ENCODE measurements around the gene GPBAR1. TPM values are rescaled to one million over a fixed set of nuclear protein-coding genes. Genes with fewer than 3 reads are reported as not detected.

GPBAR1 gene
- polyA plus RNA-seq, 3 donors = 26.0 to 181 (median 143) TPM

DNA sequence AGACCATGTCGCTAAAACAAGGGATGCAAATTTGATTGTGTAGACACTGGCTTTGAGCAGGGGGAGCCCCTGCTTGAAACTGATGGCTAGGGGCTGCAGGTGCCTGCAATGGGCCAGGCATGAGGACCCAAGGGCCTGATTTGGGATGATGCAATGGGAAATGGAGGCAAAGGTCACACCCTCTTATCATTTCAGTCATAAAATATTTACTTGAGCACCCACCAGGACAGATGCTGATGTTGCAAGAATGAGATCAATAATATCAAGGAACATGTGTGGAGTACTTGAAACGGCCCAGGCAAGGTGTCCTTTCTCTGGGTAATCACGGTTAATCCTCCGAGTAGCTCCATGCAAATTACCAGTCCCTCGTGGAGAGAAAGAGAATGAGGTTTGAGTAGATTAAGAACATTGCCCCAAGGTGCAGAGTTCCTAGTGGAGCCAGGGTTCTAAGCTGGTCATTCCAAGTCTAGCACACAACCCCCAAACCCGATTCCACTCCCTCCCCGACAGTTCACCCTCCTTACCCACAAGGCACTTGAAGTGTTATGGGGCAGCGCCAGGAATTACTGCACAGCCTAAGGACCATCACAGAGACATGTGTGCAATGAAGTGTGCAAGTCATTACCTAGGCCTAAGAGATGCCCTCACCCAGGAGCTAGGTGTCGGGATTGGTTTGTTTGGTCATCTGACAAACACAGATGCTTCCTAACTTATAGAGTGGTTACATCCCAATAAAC lies 45.5 kb downstream of the GPBAR1 start:
- no peak overlapping the region for H3K27ac ChIP-seq (ENCODE audit: low read depth in 1 of 2, low read length in 2 of 2)
- H3K79me2 ChIP-seq (ENCODE audit: insufficient read depth, low read length) = no peaks in the 10 kb centered on the region
- H3K4me1 Mint-ChIP-seq = peaks cover 25% of the 10 kb centered on the region
- H3K4me2 ChIP-seq (replicated peaks; ENCODE audit: extremely low read depth, low read length, poor library complexity, severe bottlenecking) = no peak overlapping the region
- H3K4me3 Mint-ChIP-seq = no peak overlapping the region
- no peak overlapping the region for H3K9ac ChIP-seq (ENCODE audit: insufficient read depth, low read length, poor library complexity, severe bottlenecking)
- H3K36me3 ChIP-seq (replicated peaks in 1 of 2; ENCODE audit: control insufficient read depth in 1 of 2, insufficient read depth in 2 of 2, low read length in 2 of 2) = no peaks in the 10 kb centered on the region
- peaks cover 14 to 27% of the 10 kb centered on the region in 2 donors for H3K4me1 ChIP-seq (ENCODE audit: control insufficient read depth in 1 of 2, insufficient read depth in 2 of 2, low read length in 2 of 2)
- no peaks in the 10 kb centered on the region for H3K27me3 ChIP-seq (ENCODE audit: control insufficient read depth in 2 of 2, insufficient read depth in 2 of 2, low read length in 2 of 2)
- H2AFZ ChIP-seq (ENCODE audit: insufficient read depth, low read depth, low read length, poor library complexity, severe bottlenecking) = no peak overlapping the region
- H4K20me1 ChIP-seq (ENCODE audit: insufficient read depth, low read length) = no peaks in the 10 kb centered on the region
- no peak overlapping the region for H3K4me3 ChIP-seq (replicated peaks in 1 of 3; ENCODE audit: low read depth in 2 of 3, low read length in 3 of 3)
- no peaks in the 10 kb centered on the region for H3K36me3 Mint-ChIP-seq
- intact Hi-C loops (cut with micrococcal nuclease) = no loop called here
- H3K27me3 Mint-ChIP-seq (ENCODE audit: low read depth in 3 of 3) = peaks cover 0 to 1% (median 0%) of the 10 kb centered on the region in 3 donors
- peaks cover 0 to 4% (median 0%) of the 10 kb centered on the region in 7 donors for H3K9me3 Mint-ChIP-seq
- H3K9me3 ChIP-seq (replicated peaks in 1 of 2; ENCODE audit: control insufficient read depth in 1 of 2, insufficient read depth in 1 of 2, low read length in 2 of 2) = no peaks in the 10 kb centered on the region
- 89% methylated on average over 5 of the region's 9 CpGs for WGBS (ENCODE audit: insufficient coverage)
- no peak overlapping the region for H3K27ac Mint-ChIP-seq
- TF ChIP-seq, protein P1, sequence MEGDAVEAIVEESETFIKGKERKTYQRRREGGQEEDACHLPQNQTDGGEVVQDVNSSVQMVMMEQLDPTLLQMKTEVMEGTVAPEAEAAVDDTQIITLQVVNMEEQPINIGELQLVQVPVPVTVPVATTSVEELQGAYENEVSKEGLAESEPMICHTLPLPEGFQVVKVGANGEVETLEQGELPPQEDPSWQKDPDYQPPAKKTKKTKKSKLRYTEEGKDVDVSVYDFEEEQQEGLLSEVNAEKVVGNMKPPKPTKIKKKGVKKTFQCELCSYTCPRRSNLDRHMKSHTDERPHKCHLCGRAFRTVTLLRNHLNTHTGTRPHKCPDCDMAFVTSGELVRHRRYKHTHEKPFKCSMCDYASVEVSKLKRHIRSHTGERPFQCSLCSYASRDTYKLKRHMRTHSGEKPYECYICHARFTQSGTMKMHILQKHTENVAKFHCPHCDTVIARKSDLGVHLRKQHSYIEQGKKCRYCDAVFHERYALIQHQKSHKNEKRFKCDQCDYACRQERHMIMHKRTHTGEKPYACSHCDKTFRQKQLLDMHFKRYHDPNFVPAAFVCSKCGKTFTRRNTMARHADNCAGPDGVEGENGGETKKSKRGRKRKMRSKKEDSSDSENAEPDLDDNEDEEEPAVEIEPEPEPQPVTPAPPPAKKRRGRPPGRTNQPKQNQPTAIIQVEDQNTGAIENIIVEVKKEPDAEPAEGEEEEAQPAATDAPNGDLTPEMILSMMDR (IDR thresholded peaks at IDR 0.05) = no peak
- DNase-seq = no peak

DNA sequence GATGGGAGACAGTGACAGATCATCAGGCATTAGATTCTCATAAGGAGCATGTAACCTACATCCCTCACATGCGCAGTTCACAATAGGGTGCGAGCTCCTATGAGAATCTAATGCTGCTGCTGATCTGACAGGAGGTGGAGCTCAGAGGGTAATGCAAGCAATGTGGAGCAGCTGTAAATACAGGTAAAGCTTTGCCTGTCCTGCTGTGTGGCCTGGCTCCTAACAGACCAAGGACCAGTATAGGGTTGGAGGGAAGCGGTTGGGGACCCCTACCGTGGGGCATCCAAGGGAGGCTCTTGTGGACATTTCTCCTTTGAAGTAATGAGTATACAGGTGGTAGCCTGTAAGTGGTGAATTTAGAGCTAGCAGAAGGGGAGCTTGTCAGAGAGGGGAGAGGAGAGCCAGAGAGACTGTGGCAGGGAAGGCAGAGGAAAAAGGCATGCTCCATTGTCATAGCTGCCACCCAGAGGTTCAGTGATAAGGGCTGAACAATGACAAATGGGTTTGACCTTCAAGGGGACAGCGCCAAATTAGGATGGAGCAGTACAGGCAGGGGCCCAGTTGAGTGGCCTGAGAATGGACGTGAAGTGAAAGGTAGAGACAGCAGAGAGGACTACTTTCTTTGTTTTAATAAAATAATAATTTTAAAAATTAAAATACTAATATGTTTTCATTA lies 46.7 kb downstream of the GPBAR1 start:
- no peak overlapping the region for H3K4me2 ChIP-seq (replicated peaks; ENCODE audit: extremely low read depth, low read length, poor library complexity, severe bottlenecking)
- 98% methylated on average over 4 of the region's 6 CpGs for WGBS (ENCODE audit: insufficient coverage)
- H3K9me3 Mint-ChIP-seq = peaks cover 0 to 4% (median 0%) of the 10 kb centered on the region in 7 donors
- H3K27me3 Mint-ChIP-seq (ENCODE audit: low read depth in 3 of 3) = peaks cover 0 to 1% (median 0%) of the 10 kb centered on the region in 3 donors
- H4K20me1 ChIP-seq (ENCODE audit: insufficient read depth, low read length) = no peaks in the 10 kb centered on the region
- intact Hi-C loops (cut with micrococcal nuclease) = loop anchor here in 1 of 2 donors (2.0 kb wide), 1 partner anchor 15 kb away; no protein-coding TSS in a partner anchor
- peaks cover 33% of the 10 kb centered on the region for H3K4me1 Mint-ChIP-seq
- H3K79me2 ChIP-seq (ENCODE audit: insufficient read depth, low read length) = no peaks in the 10 kb centered on the region
- H3K27ac ChIP-seq (ENCODE audit: low read depth in 1 of 2, low read length in 2 of 2) = no peak overlapping the region
- no peaks in the 10 kb centered on the region for H3K9me3 ChIP-seq (replicated peaks in 1 of 2; ENCODE audit: control insufficient read depth in 1 of 2, insufficient read depth in 1 of 2, low read length in 2 of 2)
- peak overlapping the region in 2 of 7 donors; percentile 15 to 35 for H3K27ac Mint-ChIP-seq
- H3K36me3 ChIP-seq (replicated peaks in 1 of 2; ENCODE audit: control insufficient read depth in 1 of 2, insufficient read depth in 2 of 2, low read length in 2 of 2) = no peaks in the 10 kb centered on the region
- no peaks in the 10 kb centered on the region for H3K36me3 Mint-ChIP-seq
- no peak overlapping the region for H3K9ac ChIP-seq (ENCODE audit: insufficient read depth, low read length, poor library complexity, severe bottlenecking)
- H3K27me3 ChIP-seq (ENCODE audit: control insufficient read depth in 2 of 2, insufficient read depth in 2 of 2, low read length in 2 of 2) = no peaks in the 10 kb centered on the region
- H3K4me1 ChIP-seq (ENCODE audit: control insufficient read depth in 1 of 2, insufficient read depth in 2 of 2, low read length in 2 of 2) = peaks cover 19 to 32% of the 10 kb centered on the region in 2 donors
- DNase-seq = no peak
- no peak overlapping the region for H2AFZ ChIP-seq (ENCODE audit: insufficient read depth, low read depth, low read length, poor library complexity, severe bottlenecking)
- H3K4me3 ChIP-seq (replicated peaks in 1 of 3; ENCODE audit: low read depth in 2 of 3, low read length in 3 of 3) = no peak overlapping the region
- TF ChIP-seq, protein P1 (IDR thresholded peaks at IDR 0.05) = no peak
- H3K4me3 Mint-ChIP-seq = no peak overlapping the region
